Neural cell (in vitro differentiated cells): ENCODE results near the gene IPO5. TPM values are rescaled to one million over a fixed set of nuclear protein-coding genes. Genes with fewer than 3 reads are reported as not detected.

Source experiments
- H2AFZ ChIP-seq: fragments of 200-600, 300-800 bp; sonication (generic), shearing (Covaris generic); 2 replicates; pipeline ENCODE4 v1.6.0; 2014; ENCODE audit warnings: low read depth, mild to moderate bottlenecking, antibody characterized with exemption, low read length, moderate library complexity
- H3F3A ChIP-seq: fragments of 200-600 bp; shearing (Covaris generic); 2 replicates; pipeline ENCODE4 v1.6.1; 2016; ENCODE audit warnings: mild to moderate bottlenecking, moderate library complexity, mixed read lengths, antibody characterized with exemption, low read length; ENCODE audit not compliant: insufficient read depth, poor library complexity, severe bottlenecking
- H3K27ac ChIP-seq: fragments of 200-600, 300-800 bp; sonication (generic), shearing (Covaris generic); 2 replicates; pipeline ENCODE4 v1.5.1; 2014; ENCODE audit warnings: mild to moderate bottlenecking, low read length, moderate library complexity
- H3K27me3 ChIP-seq: fragments of 300-800, 200-600 bp; sonication (generic), shearing (Covaris generic); 2 replicates; pipeline ENCODE4 v1.6.0; 2014; ENCODE audit warnings: mild to moderate bottlenecking, low read depth, low read length, moderate library complexity; ENCODE audit not compliant: insufficient read depth
- H3K36me3 ChIP-seq: fragments of 300-800, 200-600 bp; sonication (generic), shearing (Covaris generic); 2 replicates; pipeline ENCODE4 v1.5.1; 2014; ENCODE audit warnings: mild to moderate bottlenecking, antibody characterized with exemption, low read length, moderate library complexity; ENCODE audit not compliant: insufficient read depth
- H3K4me2 ChIP-seq: fragments of 300-800, 200-600 bp; sonication (generic), shearing (Covaris generic); 2 replicates; pipeline ENCODE4 v1.6.0; 2014; ENCODE audit warnings: mild to moderate bottlenecking, low read length
- H3K4me3 ChIP-seq: fragments of 300-800, 200-600 bp; sonication (generic), shearing (Covaris generic); 2 replicates; pipeline ENCODE4 v1.5.1; 2014; ENCODE audit warnings: mild to moderate bottlenecking, low read length, moderate library complexity
- H3K79me2 ChIP-seq: fragments of 200-600 bp; shearing (Covaris generic); replicated peaks from 2 replicates; pipeline ENCODE4 v1.6.0; 2014; ENCODE audit warnings: mild to moderate bottlenecking, low read length, moderate library complexity; ENCODE audit not compliant: insufficient read depth
- H3K9ac ChIP-seq: fragments of 300-800, 200-600 bp; sonication (generic), shearing (Covaris generic); 2 replicates; pipeline ENCODE4 v1.6.1; 2016; ENCODE audit warnings: mild to moderate bottlenecking, low read length, mixed read lengths
- H3K9me2 ChIP-seq: fragments of 200-600 bp; shearing (Covaris generic); 2 replicates; pipeline ENCODE4 v1.6.1; 2016; ENCODE audit warnings: mild to moderate bottlenecking, low read length, mixed read lengths; ENCODE audit not compliant: insufficient read depth
- H3K9me3 ChIP-seq: fragments of 200-600, 300-800 bp; sonication (generic), shearing (Covaris generic); 2 replicates; pipeline ENCODE4 v1.6.1; 2016; ENCODE audit warnings: mild to moderate bottlenecking, mixed run types, low read length, moderate library complexity, mixed read lengths
- H4K20me1 ChIP-seq: fragments of 200-600 bp; shearing (Covaris generic); 2 replicates; pipeline ENCODE4 v1.6.1; 2016; ENCODE audit warnings: mild to moderate bottlenecking, mixed run types; ENCODE audit not compliant: insufficient read depth
- CTCF ChIP-seq: fragments of 450-650 bp; IDR thresholded peaks from 2 replicates; pipeline ENCODE4 v1.5.1; 2014; ENCODE audit warnings: antibody characterized with exemption, mild to moderate bottlenecking, moderate library complexity; ENCODE audit not compliant: poor library complexity, severe bottlenecking
- EP300 ChIP-seq: fragments of 450-650 bp; conservative IDR thresholded peaks from 2 replicates; pipeline ENCODE4 v1.6.1; 2014; ENCODE audit warnings: antibody characterized with exemption, mild to moderate bottlenecking, moderate library complexity; ENCODE audit not compliant: poor library complexity, severe bottlenecking
- EZH2 ChIP-seq: fragments of 200-600, 300-800 bp; shearing (Covaris generic), sonication (generic); IDR thresholded peaks from 2 replicates; pipeline ENCODE4 v1.6.1; 2014; ENCODE audit warnings: antibody characterized with exemption, low read length, borderline replicate concordance, mild to moderate bottlenecking; ENCODE audit not compliant: insufficient read depth, poor library complexity, severe bottlenecking
- MXI1 ChIP-seq: fragments of 450-650 bp; conservative IDR thresholded peaks from 2 replicates; pipeline ENCODE4 v1.6.1; 2014; ENCODE audit warnings: antibody characterized with exemption, mild to moderate bottlenecking; ENCODE audit not compliant: poor library complexity, severe bottlenecking
- POLR2AphosphoS5 ChIP-seq: IDR thresholded peaks from 2 replicates; pipeline ENCODE4 v1.6.1; 2012
- RAD21 ChIP-seq: fragments of 450-650 bp; conservative IDR thresholded peaks from 2 replicates; pipeline ENCODE4 v1.6.1; 2014; ENCODE audit warnings: antibody characterized with exemption, mild to moderate bottlenecking, moderate library complexity
- REST ChIP-seq: IDR thresholded peaks from 2 replicates; pipeline ENCODE4 v1.6.1; 2012; ENCODE audit warnings: borderline replicate concordance
- SMC3 ChIP-seq: fragments of 450-650 bp; conservative IDR thresholded peaks from 2 replicates; pipeline ENCODE4 v1.6.1; 2014; ENCODE audit warnings: antibody characterized with exemption, mild to moderate bottlenecking, moderate library complexity; ENCODE audit not compliant: poor library complexity
- TAF1 ChIP-seq: IDR thresholded peaks from 2 replicates; pipeline ENCODE4 v1.6.1; 2012; ENCODE audit warnings: low read depth
- polyA plus RNA-seq: library from polyadenylated mRNA; depleted of rRNA; stranded (reverse); fragments of >200 nt; gene quantifications from 2 replicates; pipeline ENCODE4 v1.2.3, GENCODE V29; 2014

Gene IPO5
- polyA plus RNA-seq, 1 donor from 2014 or later, result 83.4 TPM

- no peaks in the 10 kb centered on the region for H3K27me3 ChIP-seq
- H3K4me3 ChIP-seq, result no peak overlapping the region
- peaks cover 15% of the 10 kb centered on the region for H3K36me3 ChIP-seq
- H3K27ac ChIP-seq, result no peak overlapping the region
- no peak overlapping the region for H2AFZ ChIP-seq
- H3K9ac ChIP-seq, result no peak overlapping the region
- H3K79me2 ChIP-seq, result no peaks in the 10 kb centered on the region
- no peak overlapping the region for H3K4me2 ChIP-seq
- no peaks in the 10 kb centered on the region for H4K20me1 ChIP-seq
- no peaks in the 10 kb centered on the region for H3K9me3 ChIP-seq
- no peaks in the 10 kb centered on the region for H3F3A ChIP-seq
- H3K9me2 ChIP-seq, result no peaks in the 10 kb centered on the region
- no peak for TF ChIP-seq REST
Measured at GRCh38 chr13:98013241-98013640, 59.8 kb downstream of the IPO5 start.

- Histone ChIP-seq H3K9ac (no peak overlapping the region), H3K9me3 (no peaks in the 10 kb centered on the region), H3K4me2 (no peak overlapping the region), H3F3A (no peaks in the 10 kb centered on the region), H3K9me2 (no peaks in the 10 kb centered on the region), H3K36me3 (peaks cover 16% of the 10 kb centered on the region), H3K79me2 (no peaks in the 10 kb centered on the region), H4K20me1 (no peaks in the 10 kb centered on the region), H2AFZ (no peak overlapping the region), H3K27me3 (no peaks in the 10 kb centered on the region), H3K27ac (no peak overlapping the region), H3K4me3 (no peak overlapping the region)
- TF ChIP-seq RAD21 (no peak), EZH2 (no peak), CTCF (no peak), EP300 (no peak), TAF1 (no peak), POLR2AphosphoS5 (no peak), REST (no peak), MXI1 (no peak), SMC3 (no peak)
Measured at GRCh38 chr13:98014766-98015165, 61.3 kb downstream of the IPO5 start.
